ENCODE results near the gene MYL4. TPM values are rescaled to one million over a fixed set of nuclear protein-coding genes. Genes with fewer than 3 reads are reported as not detected.
"Not testable (repeated sequence)": the region's sequence is repeated elsewhere in the genome, so short reads cannot be mapped to it uniquely, and the experiment has no call there.

Gene MYL4
- total RNA-seq, 2 experiments from 2014 or later: not detected

DNA sequence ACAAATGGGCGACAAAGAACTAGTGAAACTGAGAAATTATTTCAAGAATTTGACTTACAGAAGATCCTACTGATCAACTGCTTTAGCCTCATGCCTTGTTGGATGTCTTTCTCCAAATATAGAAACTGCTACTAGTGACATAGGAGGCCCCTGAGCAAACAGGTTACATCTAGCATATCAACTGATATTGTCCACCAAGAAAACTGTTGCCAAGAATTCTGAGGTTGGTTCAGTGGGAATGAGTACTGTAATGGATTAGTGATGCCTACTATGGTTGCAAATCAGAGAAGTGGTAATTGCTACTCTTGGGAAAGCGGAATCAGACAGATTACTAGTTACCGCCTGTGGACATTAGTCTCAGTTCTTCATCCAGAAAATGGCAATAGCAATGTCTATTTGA is 30.0 kb upstream of the MYL4 start:
- Mint-ChIP-seq H3K4me1 (ENCODE audit: low read depth) (peaks cover 53% of the 10 kb centered on the region), H3K36me3 (ENCODE audit: low read depth) (peaks cover 48% of the 10 kb centered on the region), H3K9me3 (ENCODE audit: insufficient read depth) (no peaks in the 10 kb centered on the region), H3K27ac (no peak overlapping the region), H3K27me3 (ENCODE audit: low read depth) (no peaks in the 10 kb centered on the region), H3K4me3 (no peak overlapping the region)
- CTCF ChIA-PET: no interaction called here
- POLR2A ChIA-PET: no interaction called here
- DNase-seq (no peak), ATAC-seq (no peak)

DNA sequence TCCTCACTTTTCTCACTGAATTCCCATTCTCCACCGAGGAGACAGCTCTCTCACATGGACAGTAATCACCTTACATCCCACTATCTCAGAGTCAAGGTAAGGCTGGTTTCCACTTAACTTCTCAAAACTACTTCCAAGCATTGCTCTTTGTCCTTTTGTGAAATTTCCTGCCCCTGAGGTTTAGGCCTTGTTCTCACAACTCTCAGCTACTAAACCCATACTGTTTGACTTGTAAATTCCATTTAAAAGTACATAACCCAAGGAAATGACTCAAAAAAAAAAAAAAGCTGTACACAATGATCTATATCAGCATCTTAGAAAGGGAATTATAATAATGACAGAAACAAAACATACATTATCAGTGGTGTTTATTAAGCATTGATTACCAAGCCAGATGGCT is 28.8 kb upstream of the MYL4 start:
- ATAC-seq (no peak), DNase-seq (no peak)
- POLR2A ChIA-PET: interaction anchor here (1.2 kb wide), 1 partner anchor 9 kb away, joined by 3 read pairs; the partner anchor contains the start of gene CDC27
- CTCF ChIA-PET: no interaction called here
- Mint-ChIP-seq H3K4me3 (no peak overlapping the region), H3K36me3 (ENCODE audit: low read depth) (peaks cover 47% of the 10 kb centered on the region), H3K4me1 (ENCODE audit: low read depth) (peaks cover 51% of the 10 kb centered on the region), H3K9me3 (ENCODE audit: insufficient read depth) (no peaks in the 10 kb centered on the region), H3K27me3 (ENCODE audit: low read depth) (no peaks in the 10 kb centered on the region), H3K27ac (no peak overlapping the region)

DNA sequence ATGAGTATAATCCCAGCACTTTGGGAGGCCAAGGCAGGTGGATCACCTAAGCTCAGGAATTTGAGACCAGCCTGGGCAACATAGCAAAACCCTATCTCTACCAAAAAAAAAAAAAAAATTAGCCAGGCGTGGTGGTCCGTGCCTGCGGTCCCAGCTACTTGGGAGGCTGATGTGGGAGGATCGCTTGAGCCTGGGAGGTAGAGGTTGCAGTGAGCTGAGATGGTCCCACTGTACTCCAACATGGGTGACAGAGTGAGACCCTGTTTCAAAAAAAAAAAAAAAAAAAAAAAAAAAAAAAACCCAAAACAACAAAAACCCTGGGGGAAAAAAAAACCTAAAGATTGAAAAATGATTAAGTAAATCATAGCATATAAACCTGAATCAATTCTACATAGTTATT is 28.2 kb upstream of the MYL4 start:
- CTCF ChIA-PET: not testable (repeated sequence)

DNA sequence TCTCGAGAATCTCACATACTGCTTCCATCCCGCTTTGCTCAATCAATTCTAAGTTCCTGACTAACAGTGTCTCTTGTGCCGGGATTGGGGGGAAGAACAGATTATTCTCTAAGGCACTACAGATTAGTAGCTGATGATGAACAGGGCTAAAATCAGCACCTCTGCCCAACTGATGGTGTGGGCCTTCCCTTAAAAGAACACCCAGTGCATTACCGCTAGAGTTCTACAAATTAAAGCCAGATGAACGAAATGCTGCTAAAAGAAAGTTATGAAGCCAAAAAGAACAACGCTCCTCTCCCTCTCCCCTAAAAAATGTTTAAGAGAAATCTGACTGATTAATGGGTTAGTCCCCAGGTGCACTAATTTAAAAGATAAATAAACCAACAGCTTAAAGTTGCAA is 24.5 kb upstream of the MYL4 start:
- H3K9me3 Mint-ChIP-seq (ENCODE audit: insufficient read depth): no peaks in the 10 kb centered on the region
- no peak overlapping the region for H3K4me3 Mint-ChIP-seq
- no peaks in the 10 kb centered on the region for H3K27me3 Mint-ChIP-seq (ENCODE audit: low read depth)
- POLR2A ChIA-PET: interaction anchor here (0.7 kb wide), 1 partner anchor 11 kb away, joined by 3 read pairs; no protein-coding TSS in a partner anchor
- peaks cover 56% of the 10 kb centered on the region for H3K4me1 Mint-ChIP-seq (ENCODE audit: low read depth)
- peaks cover 41% of the 10 kb centered on the region for H3K36me3 Mint-ChIP-seq (ENCODE audit: low read depth)
- DNase-seq: no peak
- no peak for ATAC-seq
- H3K27ac Mint-ChIP-seq: no peak overlapping the region
- CTCF ChIA-PET: interaction anchor here (0.8 to 1.3 kb wide), 2 partner anchors 13 to 45 kb away, joined by 3 to 7 read pairs; no protein-coding TSS in a partner anchor

More for the DNA sequence above, 28.2 kb upstream of the MYL4 start:
- not testable (repeated sequence) for DNase-seq; H3K9me3 Mint-ChIP-seq (ENCODE audit: insufficient read depth); H3K27ac Mint-ChIP-seq; H3K4me3 Mint-ChIP-seq; H3K27me3 Mint-ChIP-seq (ENCODE audit: low read depth); ATAC-seq
- POLR2A ChIA-PET: interaction anchor here (1.2 kb wide), 1 partner anchor 9 kb away, joined by 3 read pairs; the partner anchor contains the start of gene CDC27
- H3K4me1 Mint-ChIP-seq (ENCODE audit: low read depth): peaks cover 54% of the 10 kb centered on the region
- peaks cover 45% of the 10 kb centered on the region for H3K36me3 Mint-ChIP-seq (ENCODE audit: low read depth)

DNA sequence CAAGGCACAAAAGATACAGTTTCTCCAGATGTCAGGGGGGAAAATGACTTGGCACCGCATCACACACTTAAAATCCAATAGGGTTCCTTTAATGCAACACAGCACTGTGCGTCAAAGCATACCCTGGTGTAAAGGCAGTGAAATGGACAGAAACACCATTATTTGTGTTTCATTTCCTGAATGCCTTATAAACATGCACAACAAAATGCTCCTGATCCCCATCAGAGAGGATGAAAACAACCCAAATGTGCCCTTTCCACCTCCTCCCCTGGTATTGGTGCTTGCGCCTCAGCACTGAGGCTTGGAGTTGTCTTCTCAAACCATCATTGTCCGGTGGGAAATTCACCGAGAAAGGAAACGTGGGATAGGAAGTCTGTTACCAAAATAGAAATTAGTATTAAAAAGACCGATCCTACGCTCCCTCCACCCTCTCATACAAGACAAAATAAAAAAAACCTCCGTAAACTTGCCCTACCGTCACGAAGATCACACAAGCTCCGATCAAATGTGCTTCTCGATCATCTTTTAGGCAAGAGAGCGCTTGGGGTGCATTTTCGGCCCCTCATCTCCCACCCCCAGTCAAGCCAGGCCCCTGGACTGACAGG is 20.8 kb upstream of the MYL4 start:
- ATAC-seq (no peak), DNase-seq (no peak)
- no peaks in the 10 kb centered on the region for H3K27me3 Mint-ChIP-seq (ENCODE audit: low read depth)
- no peaks in the 10 kb centered on the region for H3K9me3 Mint-ChIP-seq (ENCODE audit: insufficient read depth)
- peak overlapping the region; percentile 96 for H3K27ac Mint-ChIP-seq
- POLR2A ChIA-PET: interaction anchor here (0.6 to 2.2 kb wide), 3 partner anchors 15 to 41 kb away, joined by 3 to 6 read pairs (median 3); no protein-coding TSS in a partner anchor
- peak overlapping the region; percentile 96 for H3K4me3 Mint-ChIP-seq
- H3K4me1 Mint-ChIP-seq (ENCODE audit: low read depth): peaks cover 64% of the 10 kb centered on the region
- H3K36me3 Mint-ChIP-seq (ENCODE audit: low read depth): peaks cover 29% of the 10 kb centered on the region
- CTCF ChIA-PET: interaction anchor here (1.0 to 2.4 kb wide), 4 partner anchors 12 to 127 kb away, joined by 3 to 12 read pairs (median 8); no protein-coding TSS in a partner anchor

DNA sequence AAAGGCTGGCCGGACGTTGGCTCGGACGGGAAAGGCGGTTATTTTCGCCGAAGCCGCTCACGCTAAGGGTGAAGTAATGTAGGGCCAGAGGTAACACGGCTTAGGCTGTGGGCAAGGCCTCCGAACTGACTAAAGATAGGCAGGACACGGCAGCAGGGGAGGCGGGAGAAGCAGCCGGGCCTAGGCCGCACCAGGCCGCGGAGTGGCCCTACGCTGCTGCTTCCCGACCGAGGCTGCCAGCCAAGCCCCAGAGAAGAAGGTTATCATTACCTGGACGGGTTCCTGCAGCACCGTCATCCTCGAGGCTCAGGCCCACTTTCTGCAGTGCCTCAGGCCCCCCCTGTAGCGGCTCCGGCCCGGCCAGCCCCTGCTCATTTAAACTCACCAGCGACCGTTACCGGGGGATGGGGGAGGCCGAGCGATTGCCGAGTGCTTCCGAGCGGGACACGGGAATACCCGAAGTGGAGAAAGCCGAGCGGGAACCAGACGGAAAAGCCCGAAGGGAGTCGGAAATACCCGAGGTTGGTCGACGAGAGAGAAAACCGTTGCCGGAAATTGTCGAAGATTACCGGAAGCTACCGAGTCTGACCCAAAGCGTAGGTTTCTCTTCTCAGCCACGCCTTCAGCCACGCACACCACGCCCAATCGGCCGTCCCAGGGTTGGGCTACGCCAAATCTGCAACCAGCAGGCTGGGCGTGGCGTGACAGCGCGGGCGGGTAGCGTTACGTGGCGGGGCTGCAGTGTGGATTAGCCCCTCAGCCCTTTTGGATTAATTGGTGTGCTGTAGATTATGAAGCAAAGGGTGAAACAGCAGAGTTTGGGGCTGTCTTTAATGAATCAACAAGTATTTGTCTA is 20.0 kb upstream of the MYL4 start, which contains the start of gene CDC27:
Gene CDC27, minus strand, starts transcription at position 420 of the 856 bp plus-strand sequence. Its CDS starts 123 bp downstream, at position 297.
- Mint-ChIP-seq H3K27me3 (ENCODE audit: low read depth) (no peaks in the 10 kb centered on the region), H3K4me1 (ENCODE audit: low read depth) (peaks cover 67% of the 10 kb centered on the region), H3K36me3 (ENCODE audit: low read depth) (peaks cover 29% of the 10 kb centered on the region), H3K4me3 (peak within 1 kb of the TSS; percentile 96), H3K27ac (peak within 1 kb of the TSS; percentile 96), H3K9me3 (ENCODE audit: insufficient read depth) (no peaks in the 10 kb centered on the region)
- ATAC-seq (peak; percentile 97), DNase-seq (peak; percentile 100)
- CTCF ChIA-PET: interaction anchor here (1.0 to 2.8 kb wide), 9 partner anchors 11 to 127 kb away, joined by 3 to 12 read pairs (median 4); no protein-coding TSS in a partner anchor
- POLR2A ChIA-PET: interaction anchor here (0.6 to 2.2 kb wide), 9 partner anchors 9 to 40 kb away, joined by 3 to 8 read pairs (median 4); no protein-coding TSS in a partner anchor

DNA sequence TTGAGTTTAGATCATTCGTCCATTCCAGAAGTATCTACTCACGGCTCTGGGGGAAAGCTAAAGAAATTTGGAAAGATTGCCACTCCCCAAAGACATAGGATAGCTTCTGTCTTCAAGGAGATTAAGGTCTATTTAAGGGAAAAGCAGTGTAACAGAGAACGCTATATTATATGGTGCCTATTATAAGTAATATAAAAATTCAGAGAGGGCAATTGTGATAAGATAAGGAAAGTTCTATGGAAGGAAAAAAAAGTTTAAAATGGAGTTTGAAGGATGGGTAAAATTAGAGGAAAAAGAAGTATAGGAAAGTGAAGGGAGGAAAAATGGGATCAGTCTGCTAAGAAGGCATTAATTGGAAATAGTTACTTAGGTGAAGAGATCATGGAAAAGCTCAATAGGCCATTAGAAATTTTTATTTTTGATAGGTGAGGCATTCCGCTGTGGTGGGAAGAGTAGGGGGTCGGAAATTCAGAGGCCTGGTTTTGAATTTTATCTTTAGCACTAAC is 19.4 kb upstream of the MYL4 start:
- Mint-ChIP-seq H3K4me3 (peak overlapping the region; percentile 96), H3K27me3 (ENCODE audit: low read depth) (no peaks in the 10 kb centered on the region), H3K9me3 (ENCODE audit: insufficient read depth) (no peaks in the 10 kb centered on the region), H3K4me1 (ENCODE audit: low read depth) (peaks cover 61% of the 10 kb centered on the region), H3K36me3 (ENCODE audit: low read depth) (peaks cover 23% of the 10 kb centered on the region), H3K27ac (peak overlapping the region; percentile 96)
- ATAC-seq (no peak), DNase-seq (no peak)
- ChIA-PET POLR2A (interaction anchor here (0.6 to 2.2 kb wide), 8 partner anchors 8 to 38 kb away, joined by 3 to 8 read pairs (median 4); no protein-coding TSS in a partner anchor), CTCF (interaction anchor here (1.0 to 2.8 kb wide), 9 partner anchors 11 to 126 kb away, joined by 3 to 12 read pairs (median 4); no protein-coding TSS in a partner anchor)

DNA sequence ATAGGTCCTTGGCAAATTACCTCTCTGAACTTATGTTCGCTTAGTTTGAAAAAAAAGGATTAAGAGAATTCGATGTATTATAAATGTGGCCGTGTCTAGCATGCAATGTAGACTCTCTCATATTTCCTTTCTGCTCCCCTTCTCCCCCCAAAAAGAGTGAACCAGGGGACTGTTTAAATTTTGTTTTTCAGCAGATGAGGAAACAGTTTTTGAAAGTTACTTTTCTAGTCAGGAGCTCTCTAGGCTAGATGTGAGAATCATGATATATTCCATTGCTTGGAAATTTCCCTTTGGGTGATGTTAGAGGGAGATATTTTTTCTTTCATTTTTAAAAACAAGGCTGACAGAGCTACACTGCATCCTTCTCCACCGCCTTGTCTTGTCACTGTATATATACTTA is 18.9 kb upstream of the MYL4 start:
- ATAC-seq: no peak
- ChIA-PET POLR2A (interaction anchor here (0.7 to 2.2 kb wide), 3 partner anchors 13 to 33 kb away, joined by 3 to 6 read pairs (median 4); no protein-coding TSS in a partner anchor), CTCF (interaction anchor here (1.0 to 2.8 kb wide), 5 partner anchors 10 to 125 kb away, joined by 4 to 12 read pairs (median 8); no protein-coding TSS in a partner anchor)
- H3K4me1 Mint-ChIP-seq (ENCODE audit: low read depth): peaks cover 60% of the 10 kb centered on the region
- no peaks in the 10 kb centered on the region for H3K27me3 Mint-ChIP-seq (ENCODE audit: low read depth)
- no peak for DNase-seq
- no peaks in the 10 kb centered on the region for H3K9me3 Mint-ChIP-seq (ENCODE audit: insufficient read depth)
- peaks cover 21% of the 10 kb centered on the region for H3K36me3 Mint-ChIP-seq (ENCODE audit: low read depth)
- peak overlapping the region; percentile 96 for H3K4me3 Mint-ChIP-seq
- peak overlapping the region; percentile 96 for H3K27ac Mint-ChIP-seq

DNA sequence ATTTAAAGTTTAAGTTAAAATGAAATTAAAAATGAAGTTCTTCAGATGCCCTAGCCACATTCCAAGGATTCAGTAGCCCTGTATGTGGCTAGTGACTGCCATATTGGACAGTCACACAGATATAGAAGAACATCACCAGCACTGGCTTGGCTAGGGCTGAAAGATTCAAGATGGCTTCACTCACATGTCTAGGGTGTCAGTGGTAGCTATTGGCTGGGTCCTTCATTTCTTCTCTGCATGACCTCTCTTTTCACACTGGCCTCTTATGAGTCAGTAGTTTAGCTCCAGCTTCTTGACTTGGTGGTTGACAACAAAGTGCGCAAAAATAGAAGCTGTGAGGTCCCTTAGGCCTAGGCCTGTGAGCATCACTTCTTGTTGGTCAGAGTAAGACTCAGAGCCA is 18.4 kb upstream of the MYL4 start:
- Mint-ChIP-seq H3K27me3 (ENCODE audit: low read depth) (no peaks in the 10 kb centered on the region), H3K4me1 (ENCODE audit: low read depth) (peaks cover 59% of the 10 kb centered on the region), H3K9me3 (ENCODE audit: insufficient read depth) (no peaks in the 10 kb centered on the region), H3K4me3 (no peak overlapping the region), H3K27ac (no peak overlapping the region), H3K36me3 (ENCODE audit: low read depth) (peaks cover 21% of the 10 kb centered on the region)
- DNase-seq (no peak), ATAC-seq (no peak)
- CTCF ChIA-PET: interaction anchor here (1.9 to 2.8 kb wide), 3 partner anchors 16 to 125 kb away, joined by 4 to 8 read pairs (median 8); no protein-coding TSS in a partner anchor
- POLR2A ChIA-PET: no interaction called here

DNA sequence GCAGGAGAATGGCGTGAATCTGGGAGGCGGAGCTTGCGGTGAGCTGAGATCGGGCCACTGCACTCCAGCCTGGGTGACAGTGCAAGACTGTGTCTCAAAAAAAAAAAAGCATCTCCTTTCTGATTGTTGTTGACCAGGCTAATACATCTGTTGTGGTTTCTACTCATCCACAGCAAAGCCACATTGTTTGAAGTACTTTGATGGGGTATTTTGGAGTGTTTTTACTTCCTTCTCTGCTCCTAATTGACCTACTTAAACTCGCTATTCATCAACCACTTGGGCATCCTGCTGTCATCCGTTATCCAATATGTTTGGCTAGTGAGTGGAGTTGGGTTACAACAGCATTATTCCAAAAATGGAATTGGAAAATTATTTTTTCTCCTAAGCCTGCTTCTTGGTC is 16.6 kb upstream of the MYL4 start:
- Mint-ChIP-seq H3K27ac (no peak overlapping the region), H3K27me3 (ENCODE audit: low read depth) (peaks cover 4% of the 10 kb centered on the region), H3K36me3 (ENCODE audit: low read depth) (peaks cover 11% of the 10 kb centered on the region), H3K4me1 (ENCODE audit: low read depth) (peaks cover 43% of the 10 kb centered on the region), H3K4me3 (no peak overlapping the region), H3K9me3 (ENCODE audit: insufficient read depth) (no peaks in the 10 kb centered on the region)
- ChIA-PET CTCF (interaction anchor here (1.0 kb wide), 1 partner anchor 11 kb away, joined by 3 read pairs; no protein-coding TSS in a partner anchor), POLR2A (no interaction called here)
- no peak for ATAC-seq
- no peak for DNase-seq

DNA sequence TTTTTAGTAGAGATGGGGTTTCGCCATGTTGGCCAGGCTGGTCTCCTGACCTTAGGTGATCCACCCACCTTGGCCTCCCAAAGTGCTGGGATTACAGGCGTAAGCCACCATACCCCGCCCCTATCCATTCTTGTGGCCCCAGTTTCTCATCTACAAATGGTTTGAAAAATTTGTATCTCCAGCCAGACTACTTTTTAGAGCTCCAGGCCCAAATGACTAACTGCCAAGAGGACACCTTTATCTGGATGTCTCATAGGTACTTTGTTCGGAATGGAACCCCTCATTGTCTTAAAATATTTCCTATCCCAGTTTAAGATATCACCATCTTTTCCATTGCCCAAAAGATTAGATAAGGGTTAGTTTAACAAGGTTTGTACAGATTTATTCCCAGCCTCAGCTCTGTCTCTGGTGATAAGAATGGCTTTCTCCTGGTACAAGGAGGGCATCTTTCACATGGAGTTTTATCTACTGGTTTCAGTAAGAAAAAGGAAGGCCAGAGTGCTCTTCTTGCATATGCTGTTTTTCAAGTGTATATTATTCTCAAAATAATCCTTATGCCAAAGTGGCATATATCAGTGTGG is 15.1 kb upstream of the MYL4 start:
- no peak overlapping the region for H3K4me3 Mint-ChIP-seq
- CTCF ChIA-PET: interaction anchor here (1.6 kb wide), 1 partner anchor 10 kb away, joined by 4 read pairs; no protein-coding TSS in a partner anchor
- POLR2A ChIA-PET: no interaction called here
- no peaks in the 10 kb centered on the region for H3K9me3 Mint-ChIP-seq (ENCODE audit: insufficient read depth)
- H3K36me3 Mint-ChIP-seq (ENCODE audit: low read depth): peaks cover 2% of the 10 kb centered on the region
- ATAC-seq (no peak), DNase-seq (no peak)
- peaks cover 40% of the 10 kb centered on the region for H3K4me1 Mint-ChIP-seq (ENCODE audit: low read depth)
- H3K27me3 Mint-ChIP-seq (ENCODE audit: low read depth): peaks cover 5% of the 10 kb centered on the region
- H3K27ac Mint-ChIP-seq: no peak overlapping the region
